DMS114 treated with DMSO at 0.1 percent for 48 hours (cell line): ENCODE results near the gene FAM228A.
"Not testable (repeated sequence)": the region's sequence is repeated elsewhere in the genome, so short reads cannot be mapped to it uniquely, and the experiment has no call there.

Source experiments
- DNase-seq: peaks from one replicate; lab custom pipeline; 2025; ENCODE audit not compliant: unreplicated experiment; lab: John Stamatoyannopoulos, UW

The FAM228A gene

DNA sequence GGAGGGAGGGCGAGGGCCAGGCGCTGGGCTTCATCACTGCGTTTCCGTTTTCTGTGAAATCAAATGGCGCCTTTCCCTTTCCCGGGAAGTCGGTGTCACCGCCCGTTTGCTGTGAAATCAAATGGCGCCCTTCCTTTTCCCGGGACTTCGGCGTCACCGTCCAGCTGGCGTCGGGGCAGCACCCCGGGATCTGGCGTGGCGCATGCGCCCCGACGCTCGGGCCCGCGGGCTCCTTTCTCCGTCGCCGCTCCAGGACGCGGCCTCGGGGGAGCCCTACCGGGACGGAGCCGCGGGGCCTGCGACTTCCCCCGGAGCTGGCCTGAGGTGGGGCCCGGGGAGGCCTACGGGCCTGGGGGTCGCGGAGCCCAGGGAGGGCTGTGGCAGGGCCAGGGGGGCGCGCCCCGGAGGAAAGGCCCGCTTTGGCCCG, at the start of gene FAM228A:
TSS of gene FAM228A (plus strand) at position 203 of the 427 bp plus-strand sequence. CDS start 428 bp downstream, outside the sequence.
- DNase-seq: no peak

DNA sequence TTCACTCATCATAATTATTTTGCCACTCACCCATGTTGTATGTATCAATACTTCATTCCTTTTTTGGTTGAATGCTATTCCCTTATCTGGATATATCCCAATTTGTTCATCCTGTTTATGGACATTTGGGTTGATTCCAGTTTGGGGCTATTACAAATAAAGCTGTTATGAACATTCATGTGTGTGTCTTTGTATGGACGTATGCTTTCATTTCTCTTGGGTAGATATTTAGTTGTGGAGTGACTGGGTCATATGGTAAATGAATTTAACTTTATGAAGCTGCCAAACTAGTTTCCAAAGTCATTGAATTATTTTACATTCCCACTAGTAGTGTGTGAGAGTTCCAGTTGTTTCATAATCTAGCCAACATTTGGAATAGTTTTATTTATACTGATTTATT, 48.9 kb upstream of the FAM228A start:
- DNase-seq: no peak

DNA sequence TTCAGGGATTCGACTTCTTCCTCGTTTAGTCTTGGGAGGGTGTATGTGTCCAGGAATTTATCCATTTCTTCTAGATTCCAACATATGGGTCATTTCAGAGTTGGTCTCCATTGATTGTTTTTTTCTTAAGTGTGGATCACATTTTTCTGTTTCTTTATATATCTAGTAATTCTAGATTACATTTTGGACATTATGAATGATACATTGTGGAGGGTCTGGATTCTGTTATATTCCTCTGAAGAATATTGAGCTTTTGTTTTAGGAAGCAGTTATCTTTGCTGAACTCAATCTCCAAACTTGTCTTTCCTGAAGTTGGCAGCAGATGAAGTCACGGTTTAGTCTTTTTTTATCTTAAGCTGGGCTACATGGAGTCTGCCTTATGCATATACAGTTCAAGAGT, 42.3 kb upstream of the FAM228A start:
- no peak for DNase-seq

DNA sequence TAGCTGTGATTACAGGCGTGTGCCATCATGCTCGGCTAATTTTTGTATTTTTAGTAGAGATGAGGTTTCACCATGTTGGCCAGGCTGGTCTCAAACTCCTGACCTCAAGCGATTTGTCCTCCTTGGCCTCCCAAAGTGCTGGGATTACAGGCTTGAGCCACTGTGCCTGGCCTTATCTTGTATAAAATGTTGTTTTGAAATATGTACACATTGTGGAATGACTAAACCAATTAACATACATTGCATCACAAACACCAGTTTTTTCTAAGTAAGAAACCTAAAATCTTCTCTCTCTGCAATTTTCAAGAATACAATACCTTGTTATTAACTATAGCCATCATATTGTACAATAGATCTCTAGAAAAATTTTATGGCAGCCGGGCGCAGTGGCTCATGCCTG, 34.5 kb upstream of the FAM228A start:
- DNase-seq: not testable (repeated sequence)

DNA sequence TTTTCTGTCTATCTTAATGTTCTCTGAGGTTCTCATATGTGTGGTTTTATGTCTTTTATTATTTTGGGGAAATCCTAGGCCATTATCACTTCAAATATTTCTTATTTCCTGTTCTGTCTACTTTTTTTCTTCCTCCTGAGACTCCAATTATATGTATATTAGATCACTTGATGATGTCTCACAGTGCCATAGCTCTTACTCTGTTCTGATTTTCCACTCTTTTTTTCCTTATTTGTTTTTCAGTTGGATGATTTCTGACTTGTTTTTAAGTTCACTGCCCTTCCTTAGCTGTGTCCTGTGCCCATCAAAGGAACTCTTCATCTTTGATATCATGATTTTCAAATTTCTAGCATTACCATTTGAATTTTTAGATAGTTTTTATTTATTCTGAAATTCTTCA, 27.5 kb upstream of the FAM228A start:
- no peak for DNase-seq

DNA sequence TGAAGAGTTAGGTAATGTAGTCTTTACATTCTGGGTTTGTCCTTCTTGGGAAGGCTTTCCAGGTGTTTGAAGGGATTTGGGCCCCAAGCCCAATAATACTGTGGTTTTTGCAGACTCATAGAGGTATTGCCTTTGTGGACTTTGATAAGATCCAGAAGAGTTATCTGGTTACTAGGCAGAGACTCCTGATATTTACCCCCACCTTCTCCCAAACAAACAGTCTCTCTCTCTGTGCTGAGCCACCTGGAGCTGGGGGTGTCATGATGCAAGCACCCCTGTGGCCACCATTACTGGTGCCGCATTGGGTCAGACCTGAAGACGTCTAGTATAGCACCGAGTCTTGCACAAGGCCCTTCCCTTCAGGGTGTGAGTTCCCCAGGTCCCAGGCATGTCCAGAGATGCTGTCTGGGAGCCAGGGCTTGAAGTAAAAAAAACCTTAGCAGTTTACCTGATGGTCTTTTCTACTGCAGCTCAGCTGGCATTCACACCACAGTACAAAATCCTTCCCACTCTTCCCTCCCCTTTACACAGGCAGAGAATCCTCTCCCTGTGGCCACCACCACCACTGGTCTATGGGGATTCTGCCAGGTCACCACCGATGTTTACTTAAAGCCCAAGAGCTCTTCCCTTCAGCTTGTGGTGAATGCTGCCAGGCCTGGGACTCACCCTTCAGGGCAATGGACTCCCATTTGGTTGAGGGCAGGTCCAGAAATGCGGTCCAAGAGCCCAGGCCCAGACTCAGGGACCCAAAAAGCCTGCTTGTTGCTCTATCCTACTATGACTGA, 22.2 kb upstream of the FAM228A start:
- no peak for DNase-seq

DNA sequence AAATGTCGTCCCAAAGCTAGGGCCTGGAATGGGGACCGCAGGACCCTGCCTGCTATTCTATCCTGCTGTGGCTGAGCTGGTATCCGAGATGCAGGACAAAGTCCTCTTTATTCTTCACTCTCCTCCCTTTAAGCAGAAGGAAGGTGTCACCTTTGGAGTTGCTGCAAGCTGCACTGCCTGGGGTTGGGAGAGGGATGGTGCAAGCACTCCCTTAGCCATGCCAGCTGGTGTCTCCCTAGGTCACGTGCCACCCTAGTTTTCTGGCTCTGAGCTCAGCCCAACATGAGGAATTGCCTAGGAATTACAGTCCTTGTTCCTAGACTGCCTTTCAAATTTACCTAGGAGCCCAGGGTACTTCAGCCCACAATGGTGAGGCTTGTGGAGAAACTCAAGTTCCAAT, 21.4 kb upstream of the FAM228A start:
- DNase-seq: no peak

DNA sequence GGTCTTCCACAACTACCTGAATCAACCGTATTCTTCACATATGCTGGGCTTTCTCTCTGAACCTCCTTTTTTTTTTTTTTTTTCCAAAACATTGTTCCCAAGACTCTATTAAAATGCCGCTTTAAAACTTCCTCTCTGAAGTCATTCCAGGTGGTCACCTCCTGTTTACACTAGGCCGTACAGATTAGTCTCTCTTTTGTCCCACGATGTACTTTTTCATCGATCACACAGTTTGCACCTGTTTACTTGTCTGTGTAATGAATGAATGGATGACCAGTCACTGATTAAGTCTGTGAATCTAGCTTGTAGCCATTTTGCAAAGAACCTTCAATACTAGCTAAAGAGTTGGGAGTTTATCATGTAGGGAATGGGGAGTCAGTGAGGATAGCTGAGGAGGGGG, 16.7 kb upstream of the FAM228A start:
- DNase-seq: no peak

DNA sequence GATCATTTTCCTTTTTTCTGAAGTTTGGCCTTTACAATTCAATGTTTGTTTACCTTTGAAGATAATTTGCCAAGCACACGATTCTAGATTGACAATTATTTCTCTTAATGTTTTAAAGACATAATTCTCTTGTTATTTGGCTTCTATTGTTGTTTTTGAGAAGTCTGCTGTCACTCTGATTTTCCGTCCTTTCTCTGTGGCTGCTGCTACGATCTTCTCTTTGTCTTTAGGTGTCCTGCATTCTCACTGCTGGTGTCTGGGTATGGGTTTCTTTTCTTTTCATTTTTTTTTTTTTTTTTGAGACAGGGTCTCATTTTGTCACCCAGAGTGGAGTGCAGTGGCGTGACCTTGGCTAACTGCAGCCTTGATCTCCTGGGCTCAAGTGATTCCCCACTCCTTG, 15.1 kb upstream of the FAM228A start:
- DNase-seq: no peak

DNA sequence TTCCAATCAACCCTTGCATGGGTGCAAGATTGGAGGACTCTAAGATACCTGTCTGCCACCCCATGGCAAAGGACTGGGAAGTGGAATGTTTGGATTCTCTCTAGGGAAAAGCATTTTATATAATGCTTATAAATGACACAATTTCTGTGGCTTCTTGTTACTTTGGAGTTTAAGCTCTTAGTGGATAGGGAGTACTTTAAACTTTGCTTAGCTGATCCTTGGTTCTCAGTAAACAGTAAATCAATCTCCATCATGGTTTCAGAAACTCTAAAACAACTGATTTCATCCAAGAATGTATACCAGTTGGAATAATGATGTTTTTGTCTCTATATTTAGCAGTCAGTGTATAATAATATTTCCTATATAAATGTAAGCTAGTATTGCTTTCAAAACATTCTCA, 14.1 kb upstream of the FAM228A start:
- no peak for DNase-seq

DNA sequence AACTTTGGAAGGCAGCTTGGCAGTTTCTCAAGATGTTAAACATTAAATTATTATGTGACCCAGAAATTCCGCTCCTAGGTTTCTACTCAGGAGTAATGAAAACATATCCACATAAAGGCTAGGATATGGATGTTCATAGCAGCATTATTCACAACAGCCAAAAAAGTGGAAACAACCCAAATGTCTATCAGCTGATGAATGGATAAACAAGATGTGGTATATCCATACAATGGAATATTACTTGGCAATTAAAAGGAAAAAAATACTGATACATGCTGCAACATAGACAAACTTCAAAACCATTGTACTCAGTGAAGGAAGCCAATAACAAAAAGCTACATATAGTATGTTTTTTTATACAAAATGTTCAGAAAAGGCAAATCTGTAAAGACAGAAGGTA, 12.4 kb upstream of the FAM228A start:
- DNase-seq: no peak

DNA sequence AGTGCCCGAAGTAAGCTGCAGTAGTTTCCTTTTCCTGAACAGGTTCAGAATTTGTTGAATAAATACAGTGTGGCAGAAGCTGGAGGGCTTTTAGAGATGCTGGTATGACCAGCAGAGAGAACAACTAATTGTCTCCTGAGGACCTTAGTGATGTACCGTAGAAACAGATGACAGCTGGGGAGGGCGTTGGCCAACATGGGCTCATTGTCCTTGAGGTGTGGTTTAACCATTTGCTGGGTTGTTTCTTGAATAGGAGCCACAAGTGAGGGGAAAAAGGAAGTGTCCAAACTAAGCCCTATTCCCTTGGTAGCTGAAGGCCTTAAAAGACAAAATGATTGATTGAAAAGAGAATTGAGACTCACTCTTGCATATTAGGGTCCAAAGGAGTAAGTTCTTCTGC, 11.7 kb upstream of the FAM228A start:
- no peak for DNase-seq

DNA sequence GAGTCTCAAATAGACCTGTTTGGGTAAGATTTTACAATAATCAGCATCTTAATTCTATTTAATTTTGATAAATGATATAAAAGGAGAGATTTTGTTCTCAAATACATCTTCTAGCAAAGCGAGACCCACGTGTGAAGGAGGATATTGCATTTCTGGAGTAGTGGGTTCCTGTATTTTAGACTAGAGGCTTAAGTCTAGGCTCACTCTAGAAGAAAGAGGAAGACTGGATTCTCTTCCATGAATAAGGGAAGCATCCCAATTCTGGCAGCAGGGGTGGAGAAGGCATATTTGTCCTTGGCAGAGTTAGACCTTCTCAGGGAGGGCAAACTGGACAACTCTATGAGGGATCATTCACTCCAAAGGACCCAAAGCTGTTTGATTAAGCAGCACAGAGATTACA, 11.3 kb upstream of the FAM228A start:
- DNase-seq: no peak

DNA sequence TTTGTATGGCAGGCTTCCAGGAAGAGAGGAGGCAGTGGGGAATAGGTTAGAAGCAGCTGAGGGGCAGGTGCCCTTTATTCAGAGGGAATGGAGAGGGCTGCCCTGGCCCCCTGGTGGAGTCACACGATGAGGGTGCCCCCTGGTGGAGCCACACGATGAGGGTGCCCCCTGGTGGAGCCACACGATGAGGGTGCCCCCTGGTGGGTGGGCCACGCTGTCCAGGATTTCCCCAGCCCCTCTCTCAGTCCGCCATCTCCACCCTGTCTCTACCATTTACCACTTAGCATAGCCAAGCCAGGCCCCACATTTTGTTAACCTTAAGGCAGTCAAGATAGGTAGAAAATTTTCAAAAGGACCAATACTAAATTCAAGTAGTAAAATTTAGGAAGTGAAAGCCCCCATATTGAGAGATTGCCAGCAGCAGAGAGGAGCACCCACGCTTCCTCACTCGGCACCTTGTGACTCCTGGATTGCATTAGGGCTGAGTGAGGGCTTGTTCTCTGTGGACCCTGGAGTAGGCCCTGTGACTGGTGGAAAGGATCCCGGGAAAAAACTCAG, 10.4 kb upstream of the FAM228A start:
- no peak for DNase-seq

DNA sequence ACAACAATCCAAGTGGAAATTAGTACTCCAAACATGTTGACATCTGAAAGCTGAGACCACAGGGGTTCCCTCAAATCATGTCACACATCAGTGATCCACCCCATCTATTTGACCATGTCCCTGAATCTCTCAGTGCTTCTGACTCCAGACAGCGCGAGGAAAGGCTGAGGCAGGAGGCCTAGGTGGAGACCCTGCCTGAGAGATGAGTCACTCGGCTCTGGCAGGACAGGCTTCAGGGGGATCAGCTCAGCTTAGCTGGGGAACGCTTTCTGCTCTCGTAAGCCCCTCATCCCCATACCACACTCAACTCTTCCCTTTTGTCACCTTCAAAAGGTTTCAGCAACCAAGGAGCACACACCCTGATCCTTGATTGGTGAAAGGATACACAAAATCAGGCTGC, 5.8 kb upstream of the FAM228A start:
- DNase-seq: no peak

DNA sequence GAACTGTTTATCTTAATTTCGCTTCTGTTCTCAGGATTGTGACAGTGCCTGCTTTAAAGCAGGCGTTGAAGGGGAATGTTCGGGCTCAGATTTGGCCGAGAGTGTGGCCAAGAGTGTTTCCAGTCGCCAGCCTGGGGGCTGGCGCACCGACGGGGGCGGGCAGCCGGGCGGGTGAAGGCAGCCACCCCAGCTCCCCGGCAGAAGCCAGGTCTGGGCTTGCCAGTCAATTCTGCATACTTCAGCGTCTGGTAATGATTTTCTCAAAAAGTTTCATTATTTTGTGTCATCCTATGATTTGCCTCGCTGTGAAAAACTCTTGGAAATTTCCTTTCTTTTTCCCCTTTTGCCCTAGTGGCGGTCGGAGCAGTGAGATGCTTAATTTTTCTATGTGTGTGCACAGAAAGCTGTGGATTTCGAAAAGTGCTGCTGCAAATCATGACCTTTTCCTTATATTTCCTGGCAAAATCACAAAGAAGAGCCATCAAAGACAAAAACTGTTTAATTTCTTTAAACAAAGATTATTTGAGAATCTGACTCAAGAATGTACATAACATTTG, 856 bp downstream of the FAM228A start:
- DNase-seq: no peak

DNA sequence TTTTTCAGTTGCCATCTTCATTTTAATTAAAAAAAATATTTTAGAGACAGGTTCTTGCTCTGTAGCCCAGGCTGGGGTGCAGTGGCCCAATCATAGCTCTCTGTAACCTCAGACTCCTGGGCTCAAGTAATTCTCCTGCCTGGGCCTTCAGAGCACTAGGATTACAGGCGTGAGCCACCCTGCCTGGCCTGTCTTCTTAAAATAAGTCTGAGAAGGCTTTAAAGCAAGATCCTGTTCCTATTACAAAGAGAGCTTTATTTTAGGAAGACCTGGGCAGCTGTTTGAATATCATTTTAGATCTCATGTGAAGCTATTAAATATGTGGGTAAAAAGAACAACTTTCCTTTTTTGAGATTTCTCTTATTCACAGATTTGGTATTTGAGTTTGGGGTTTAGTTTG, 1.5 kb downstream of the FAM228A start:
- no peak for DNase-seq

DNA sequence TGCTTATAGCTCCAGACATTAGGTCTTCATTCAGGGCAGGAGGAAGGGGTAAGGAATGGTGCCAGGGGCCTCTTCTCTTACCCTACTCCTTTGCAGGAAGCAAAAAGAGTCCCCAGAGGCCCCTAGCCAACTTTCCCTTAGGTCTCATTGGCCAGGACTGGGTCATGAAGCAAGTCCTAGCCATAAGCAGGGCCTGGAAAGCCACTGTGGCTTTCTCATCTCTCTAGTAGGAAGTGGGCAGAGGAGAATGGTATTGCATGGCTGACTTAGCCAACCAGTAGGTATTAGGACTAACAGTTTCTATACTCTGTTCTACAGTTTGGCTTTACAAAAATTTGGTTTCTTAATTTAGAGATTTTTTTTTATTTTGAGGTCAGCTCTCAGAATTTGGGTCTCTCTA, 4.8 kb downstream of the FAM228A start:
- DNase-seq: no peak

DNA sequence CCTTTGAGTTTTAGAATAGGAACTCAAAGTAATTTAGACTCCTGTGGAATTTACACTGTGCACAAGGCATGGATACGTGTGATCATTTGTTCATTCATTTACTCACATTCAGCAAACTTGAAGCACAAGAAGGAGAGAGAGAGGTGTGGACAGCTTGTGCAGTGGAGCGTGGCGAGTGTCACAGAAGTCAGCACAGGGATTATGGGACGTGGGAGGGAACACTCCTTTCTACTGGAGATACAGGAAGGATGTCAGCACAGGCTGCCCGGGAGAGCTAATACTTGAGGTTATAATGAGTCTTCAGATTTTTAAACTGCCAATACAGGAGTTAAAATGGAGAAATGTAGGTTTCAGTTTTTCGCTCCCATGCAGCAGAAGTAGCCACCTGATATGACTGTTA, 7.0 kb downstream of the FAM228A start:
- DNase-seq: no peak

DNA sequence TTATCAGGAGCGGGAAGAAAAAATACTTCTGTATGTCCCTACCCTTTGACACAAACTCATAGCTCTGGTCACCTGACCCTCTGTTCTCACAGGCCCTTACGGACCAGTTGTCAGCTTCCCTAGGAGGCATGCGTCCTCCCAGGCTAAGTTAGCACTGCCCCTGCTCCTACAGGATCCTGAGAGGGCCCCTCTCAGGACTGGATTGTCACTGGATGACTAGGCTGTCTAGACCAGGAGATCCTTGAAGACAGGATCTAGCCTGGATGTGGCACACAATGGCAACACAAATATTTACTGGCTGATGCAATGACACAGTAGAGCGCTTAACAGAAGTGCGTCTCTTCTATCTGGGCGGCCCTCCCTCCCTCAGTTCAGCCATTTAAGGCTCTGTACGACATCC, 7.7 kb downstream of the FAM228A start:
- DNase-seq: no peak

DNA sequence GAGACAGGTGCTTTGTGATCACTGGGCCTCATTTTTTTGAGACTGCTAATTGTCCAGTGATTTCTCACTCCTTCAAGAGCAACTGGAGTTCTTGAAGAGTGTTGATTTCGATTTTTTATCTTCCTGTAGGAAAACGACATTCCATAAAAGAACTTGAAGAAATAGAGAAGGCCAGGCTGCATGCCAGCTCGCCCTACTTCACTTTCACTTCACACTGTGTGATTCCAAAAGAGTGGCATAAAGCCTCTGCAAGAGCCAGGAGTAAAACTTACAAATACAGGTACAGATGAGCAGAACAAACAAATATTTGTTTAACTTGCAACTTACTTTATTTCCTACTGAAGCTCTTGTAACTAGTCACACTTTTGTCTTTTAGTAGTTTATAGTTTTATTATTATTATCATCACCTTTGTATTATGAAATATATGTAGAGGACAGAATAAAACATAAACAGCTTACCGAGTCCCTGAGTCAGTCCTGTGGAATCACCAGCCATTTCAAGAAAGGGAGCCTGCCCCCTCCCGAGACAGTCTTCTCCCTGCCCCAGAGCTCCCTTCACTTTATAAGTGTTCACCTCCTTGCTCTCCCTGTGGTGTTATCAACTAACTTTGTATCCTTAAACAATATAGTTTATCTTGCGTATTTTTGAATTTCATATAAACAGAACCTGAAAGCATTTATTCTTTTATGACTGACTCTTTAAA, 8.7 kb downstream of the FAM228A start:
- DNase-seq: no peak

DNA sequence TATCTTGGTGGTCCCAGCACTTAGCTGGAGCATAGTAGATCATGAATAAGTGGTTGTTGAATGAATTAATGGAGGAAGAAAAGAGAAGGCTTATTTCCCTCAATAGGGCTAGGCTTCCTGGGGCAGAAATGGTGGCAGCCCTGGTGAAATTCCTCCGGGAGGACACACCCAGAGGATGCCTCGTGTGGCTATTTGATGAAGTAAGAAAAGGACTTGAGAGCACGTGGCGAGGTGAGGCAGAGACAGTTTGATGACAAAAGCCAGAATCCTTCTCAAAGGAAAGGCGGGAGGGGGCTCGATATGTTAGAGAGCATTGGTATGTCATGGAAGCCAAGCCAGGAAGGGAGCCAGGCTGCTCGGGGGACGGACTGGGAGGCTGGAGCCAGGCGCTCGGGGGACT, 14.7 kb downstream of the FAM228A start:
- no peak for DNase-seq
